ENCODE results near the gene MACROH2A2. TPM values are rescaled to one million over a fixed set of nuclear protein-coding genes. Genes with fewer than 3 reads are reported as not detected.

MACROH2A2 gene
- total RNA-seq, 2 experiments from 2014 or later, result 3.6 to 3.9 TPM

DNA sequence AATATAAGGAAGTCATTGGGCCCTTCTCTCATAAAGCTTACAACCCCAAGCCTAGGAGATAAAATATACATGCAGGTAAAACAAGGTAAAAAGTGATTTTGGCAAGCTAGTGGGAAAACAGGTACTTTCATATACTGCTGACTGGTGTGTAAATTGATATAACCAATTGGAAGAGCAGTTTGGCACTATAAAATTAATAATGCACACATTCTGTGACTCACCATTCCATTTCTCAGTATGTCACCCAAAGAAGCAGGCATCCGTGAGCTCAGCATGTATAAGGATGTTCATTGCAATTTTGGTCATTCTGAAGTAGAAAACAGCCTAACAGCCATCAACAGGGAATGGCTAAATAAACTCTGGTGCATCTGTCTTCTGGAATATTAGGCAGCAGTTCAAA is 2.9 kb downstream of the MACROH2A2 start:
- TF ChIP-seq, protein P1, sequence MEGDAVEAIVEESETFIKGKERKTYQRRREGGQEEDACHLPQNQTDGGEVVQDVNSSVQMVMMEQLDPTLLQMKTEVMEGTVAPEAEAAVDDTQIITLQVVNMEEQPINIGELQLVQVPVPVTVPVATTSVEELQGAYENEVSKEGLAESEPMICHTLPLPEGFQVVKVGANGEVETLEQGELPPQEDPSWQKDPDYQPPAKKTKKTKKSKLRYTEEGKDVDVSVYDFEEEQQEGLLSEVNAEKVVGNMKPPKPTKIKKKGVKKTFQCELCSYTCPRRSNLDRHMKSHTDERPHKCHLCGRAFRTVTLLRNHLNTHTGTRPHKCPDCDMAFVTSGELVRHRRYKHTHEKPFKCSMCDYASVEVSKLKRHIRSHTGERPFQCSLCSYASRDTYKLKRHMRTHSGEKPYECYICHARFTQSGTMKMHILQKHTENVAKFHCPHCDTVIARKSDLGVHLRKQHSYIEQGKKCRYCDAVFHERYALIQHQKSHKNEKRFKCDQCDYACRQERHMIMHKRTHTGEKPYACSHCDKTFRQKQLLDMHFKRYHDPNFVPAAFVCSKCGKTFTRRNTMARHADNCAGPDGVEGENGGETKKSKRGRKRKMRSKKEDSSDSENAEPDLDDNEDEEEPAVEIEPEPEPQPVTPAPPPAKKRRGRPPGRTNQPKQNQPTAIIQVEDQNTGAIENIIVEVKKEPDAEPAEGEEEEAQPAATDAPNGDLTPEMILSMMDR (IDR thresholded peaks at IDR 0.05), result no peak

DNA sequence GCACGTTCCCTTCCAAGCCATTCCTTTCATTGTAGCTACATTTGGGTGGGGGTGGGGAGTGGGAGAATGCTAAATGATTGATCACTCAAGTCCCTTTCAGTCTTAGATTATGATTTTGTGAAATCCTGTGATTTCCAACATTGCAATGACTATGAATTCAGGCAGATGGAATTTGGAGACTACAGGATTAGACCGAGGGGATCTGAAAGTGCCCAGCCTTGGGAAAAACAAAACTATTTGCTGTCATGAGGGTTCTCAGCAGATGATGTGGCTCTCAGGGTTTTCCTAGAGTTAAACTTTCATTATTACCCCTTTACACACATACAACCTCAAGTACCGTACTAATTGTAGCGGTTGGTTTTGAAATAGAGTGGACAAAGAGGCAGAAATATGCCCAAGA is 4.7 kb downstream of the MACROH2A2 start:
- peaks cover 26% of the 10 kb centered on the region for H3K27me3 Mint-ChIP-seq
- DNase-seq (no peak), ATAC-seq (no peak)
- H3K9me3 Mint-ChIP-seq, result no peaks in the 10 kb centered on the region
- intact Hi-C loops (cut with micrococcal nuclease), result no loop called here
- TF ChIP-seq, protein P1 (IDR thresholded peaks at IDR 0.05), result no peak
- ChIA-PET CTCF (no interaction called here), POLR2A (no interaction called here)
- no peak overlapping the region for H3K4me3 Mint-ChIP-seq
- peaks cover 4% of the 10 kb centered on the region for H3K4me1 Mint-ChIP-seq (ENCODE audit: low read depth)
- H3K36me3 Mint-ChIP-seq (ENCODE audit: low read depth), result no peaks in the 10 kb centered on the region
- H3K27ac Mint-ChIP-seq, result no peak overlapping the region

More for the DNA sequence above, 2.9 kb downstream of the MACROH2A2 start:
- Mint-ChIP-seq H3K4me3 (no peak overlapping the region), H3K4me1 (ENCODE audit: low read depth) (peaks cover 7% of the 10 kb centered on the region), H3K27ac (no peak overlapping the region), H3K36me3 (ENCODE audit: low read depth) (no peaks in the 10 kb centered on the region), H3K9me3 (no peaks in the 10 kb centered on the region), H3K27me3 (peaks cover 41% of the 10 kb centered on the region)
- ChIA-PET POLR2A (no interaction called here), CTCF (interaction anchor here (1.2 kb wide), 1 partner anchor 91 kb away, joined by 3 read pairs; the partner anchor contains the start of gene TYSND1)
- DNase-seq (no peak), ATAC-seq (no peak)
- intact Hi-C loops (cut with micrococcal nuclease), result no loop called here

DNA sequence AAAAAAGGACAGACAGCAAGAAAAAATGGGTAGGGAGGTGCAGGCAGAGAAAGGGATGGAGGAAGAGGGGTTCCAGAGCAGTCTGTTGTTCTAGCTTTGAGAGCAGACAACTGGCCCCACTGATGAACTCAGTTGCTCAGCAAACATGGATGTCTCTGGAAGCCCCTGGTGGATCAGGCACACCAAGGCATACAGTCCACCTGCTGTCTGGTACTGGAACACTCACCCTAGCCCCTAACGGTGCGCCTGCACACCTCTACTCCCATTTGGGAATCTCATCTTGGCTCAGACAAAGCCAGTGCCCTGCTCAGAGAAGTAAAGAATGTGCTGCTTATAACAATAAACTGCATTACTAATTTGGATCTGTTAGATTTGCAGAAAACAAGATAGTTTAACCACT is 7.7 kb downstream of the MACROH2A2 start:
- TF ChIP-seq, protein P1 (IDR thresholded peaks at IDR 0.05), result no peak
- Mint-ChIP-seq H3K9me3 (no peaks in the 10 kb centered on the region), H3K27ac (no peak overlapping the region), H3K36me3 (ENCODE audit: low read depth) (no peaks in the 10 kb centered on the region), H3K4me3 (no peak overlapping the region), H3K27me3 (peaks cover 5% of the 10 kb centered on the region), H3K4me1 (ENCODE audit: low read depth) (no peaks in the 10 kb centered on the region)
- no peak for DNase-seq
- ATAC-seq, result no peak
- CTCF ChIA-PET, result no interaction called here
- POLR2A ChIA-PET, result interaction anchor here (0.5 kb wide), 1 partner anchor 81 kb away, joined by 4 read pairs; no protein-coding TSS in a partner anchor
- intact Hi-C loops (cut with micrococcal nuclease), result no loop called here

DNA sequence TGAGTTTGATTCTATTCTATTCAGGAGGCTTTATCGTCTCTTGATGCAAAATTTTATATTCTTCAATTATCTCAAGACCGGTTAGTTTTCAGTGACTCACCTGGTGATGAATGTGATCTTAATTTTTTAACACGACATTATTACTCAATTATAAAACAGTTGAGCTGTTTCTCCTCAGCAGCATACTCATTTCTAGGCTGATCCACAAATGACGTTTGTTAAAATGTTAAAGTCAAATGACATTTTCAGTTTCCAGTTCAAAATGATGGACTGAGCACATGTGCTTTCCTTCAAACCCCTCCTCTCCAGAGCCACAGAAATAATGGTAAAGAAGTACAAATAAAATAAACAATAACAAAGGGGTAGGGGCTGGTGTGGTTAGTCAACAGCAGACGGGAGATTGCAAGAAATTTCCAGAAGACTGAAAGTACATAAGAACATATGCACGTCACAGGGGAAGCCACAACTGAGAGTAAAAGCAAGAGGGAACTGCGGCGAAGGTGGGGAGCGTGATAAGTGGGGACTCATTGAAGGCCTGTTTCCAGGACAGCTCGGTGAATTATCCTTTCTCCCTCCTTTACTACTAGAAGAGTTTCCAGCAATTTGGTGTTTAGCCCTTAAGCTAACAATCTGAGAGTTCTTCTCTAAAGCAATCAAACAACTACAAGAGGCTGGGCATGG is 10.9 kb downstream of the MACROH2A2 start:
- ChIA-PET CTCF (no interaction called here), POLR2A (no interaction called here)
- Mint-ChIP-seq H3K4me1 (ENCODE audit: low read depth) (no peaks in the 10 kb centered on the region), H3K4me3 (no peak overlapping the region), H3K27ac (no peak overlapping the region), H3K9me3 (no peaks in the 10 kb centered on the region), H3K27me3 (no peaks in the 10 kb centered on the region), H3K36me3 (ENCODE audit: low read depth) (no peaks in the 10 kb centered on the region)
- intact Hi-C loops (cut with micrococcal nuclease), result no loop called here
- ATAC-seq (peak; percentile 56), DNase-seq (peak; percentile 29)
- TF ChIP-seq, protein P1 (IDR thresholded peaks at IDR 0.05), result no peak

DNA sequence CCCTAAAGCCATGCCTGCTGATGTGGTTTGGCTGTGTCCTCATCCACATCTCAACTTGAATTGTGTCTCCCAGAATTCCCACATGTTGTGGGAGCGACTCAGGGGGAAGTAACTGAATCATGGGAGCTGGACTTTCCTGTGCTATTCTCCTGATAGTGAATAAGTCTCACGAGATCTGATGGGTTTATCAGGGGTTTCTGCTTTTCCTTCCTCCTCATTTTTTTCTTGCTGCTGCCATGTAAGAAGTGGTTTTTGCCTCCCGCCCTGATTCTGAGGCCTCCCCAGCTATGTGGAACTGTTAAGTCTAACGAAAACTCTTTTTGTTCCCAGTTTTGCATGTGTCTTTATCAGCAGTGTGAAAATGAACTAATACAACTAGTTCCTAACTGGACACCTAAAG is 11.8 kb downstream of the MACROH2A2 start:
- intact Hi-C loops (cut with micrococcal nuclease), result no loop called here
- Mint-ChIP-seq H3K27ac (no peak overlapping the region), H3K4me1 (ENCODE audit: low read depth) (no peaks in the 10 kb centered on the region), H3K27me3 (no peaks in the 10 kb centered on the region), H3K9me3 (no peaks in the 10 kb centered on the region), H3K4me3 (no peak overlapping the region), H3K36me3 (ENCODE audit: low read depth) (no peaks in the 10 kb centered on the region)
- ATAC-seq, result no peak
- CTCF ChIA-PET, result no interaction called here
- TF ChIP-seq, protein P1 (IDR thresholded peaks at IDR 0.05), result no peak
- POLR2A ChIA-PET, result no interaction called here
- no peak for DNase-seq
